Stimulated activated CD8-positive, alpha-beta memory T cell treated with anti-CD3 and anti-CD28 coated beads, Interleukin-2, amount 100 ng/mL, for 1 hour (primary cell): ENCODE measurements around the gene SERP2.

Experiments
- DNase-seq, 2 donors: peaks; one replicate each; pipeline ENCODE4 v3.0.0-alpha.2; 2020; ENCODE audit warnings: low read depth in 2 of 2

SERP2 gene

DNA sequence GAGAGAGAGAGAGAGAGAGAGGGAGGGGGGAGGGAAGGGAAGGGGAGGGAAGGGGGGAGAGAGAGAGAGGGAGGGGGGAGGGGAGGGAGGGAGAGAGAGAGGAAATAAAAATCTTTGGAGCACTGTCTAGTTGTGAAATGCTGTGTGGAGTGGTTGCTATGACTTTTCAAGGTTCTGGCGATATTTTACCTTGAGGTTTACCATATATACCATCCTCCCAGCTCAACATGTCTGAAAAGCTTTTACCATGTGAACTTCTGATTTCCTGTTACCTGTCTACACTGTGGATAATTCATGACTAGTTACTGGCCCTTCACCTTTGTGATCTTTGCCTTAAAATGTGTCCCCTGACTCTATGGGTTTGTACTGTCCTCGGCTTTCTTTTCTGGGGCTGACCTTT, 38.2 kb downstream of the SERP2 start:
- no peak for DNase-seq

DNA sequence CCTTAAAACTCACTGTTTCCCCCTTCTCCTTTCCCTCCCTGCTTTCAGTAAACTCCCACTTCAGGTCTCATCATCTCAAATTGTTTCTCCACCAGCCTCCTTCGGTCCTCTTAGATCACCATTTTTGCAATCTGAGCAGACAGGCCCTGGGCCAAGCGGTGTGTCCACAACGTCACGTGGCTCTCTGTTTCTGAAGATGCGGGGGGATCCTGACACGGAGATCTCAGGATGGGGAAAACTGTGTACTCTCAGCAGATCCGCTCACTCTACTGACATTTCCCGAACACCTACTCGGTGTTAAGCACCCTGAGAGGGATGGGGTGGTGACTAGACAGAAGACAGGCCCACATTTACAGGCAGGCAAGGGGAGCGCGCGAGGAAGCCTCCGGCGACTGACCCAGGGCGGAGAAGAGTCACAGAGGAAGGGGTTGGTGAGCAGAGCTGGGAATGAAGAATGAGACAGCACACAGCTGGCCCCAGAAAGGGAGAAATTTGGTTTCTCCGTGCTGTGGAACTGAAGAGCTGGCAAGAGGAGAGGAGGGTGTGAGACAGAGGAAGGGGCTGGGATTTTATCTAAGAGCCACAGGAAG, 38.8 kb downstream of the SERP2 start:
- DNase-seq: no peak

DNA sequence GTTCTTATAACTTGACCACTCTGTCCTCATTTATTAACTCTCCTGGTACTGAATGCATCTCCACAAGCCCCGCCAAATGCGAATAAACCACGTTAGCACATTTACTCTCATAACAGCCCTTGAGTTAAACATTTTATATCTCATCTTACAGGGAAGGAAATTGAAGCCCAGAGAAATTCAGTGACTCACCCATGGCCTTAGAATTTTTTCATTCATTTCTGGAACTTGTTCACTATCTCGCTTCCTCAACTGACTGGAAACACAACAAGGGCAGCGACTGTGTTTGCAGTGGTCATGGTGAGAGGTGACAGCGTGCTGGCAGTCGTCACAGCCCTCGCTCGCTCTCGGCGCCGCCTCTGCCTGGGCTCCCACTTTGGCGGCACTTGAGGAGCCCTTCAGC, 39.5 kb downstream of the SERP2 start:
- DNase-seq: no peak

DNA sequence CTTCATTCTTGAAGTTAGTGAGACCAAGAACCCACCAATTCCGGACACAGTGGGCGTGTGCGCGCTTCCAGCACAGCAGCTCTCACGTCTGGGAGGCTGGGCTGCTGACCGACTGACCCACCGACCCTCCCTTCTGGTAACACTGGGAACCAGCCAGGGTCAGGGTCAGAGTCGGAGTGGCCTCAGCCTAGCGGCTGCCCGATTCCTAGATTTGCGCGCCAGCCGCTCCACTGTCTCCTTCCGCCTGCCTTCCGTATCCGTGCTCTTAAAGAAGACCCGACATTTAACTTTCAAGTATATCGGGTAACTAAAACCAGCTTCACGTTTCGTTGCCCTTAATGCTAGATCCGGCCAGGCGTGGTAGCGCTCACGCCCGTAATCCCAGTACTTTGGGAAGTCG, 41.1 kb downstream of the SERP2 start:
- DNase-seq: no peak

DNA sequence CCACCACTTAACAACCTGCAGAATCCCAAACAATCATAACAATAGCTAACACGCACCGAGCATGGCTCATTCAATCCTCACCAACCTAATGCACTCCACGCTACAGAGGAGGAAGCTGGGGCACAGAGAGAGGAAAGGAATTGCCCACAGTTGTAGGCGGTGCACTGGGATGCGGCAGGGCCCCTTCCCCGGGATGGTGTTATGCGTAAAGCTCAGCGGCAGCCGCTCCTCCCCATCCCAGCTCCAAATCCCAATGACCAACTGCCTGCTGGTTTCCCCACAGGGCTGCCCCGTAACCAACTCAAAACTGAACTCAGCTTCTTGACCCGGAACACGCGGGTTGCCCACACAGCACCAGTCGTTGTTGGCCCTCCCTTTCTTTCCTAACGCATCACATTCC, 42.2 kb downstream of the SERP2 start:
- DNase-seq: no peak

DNA sequence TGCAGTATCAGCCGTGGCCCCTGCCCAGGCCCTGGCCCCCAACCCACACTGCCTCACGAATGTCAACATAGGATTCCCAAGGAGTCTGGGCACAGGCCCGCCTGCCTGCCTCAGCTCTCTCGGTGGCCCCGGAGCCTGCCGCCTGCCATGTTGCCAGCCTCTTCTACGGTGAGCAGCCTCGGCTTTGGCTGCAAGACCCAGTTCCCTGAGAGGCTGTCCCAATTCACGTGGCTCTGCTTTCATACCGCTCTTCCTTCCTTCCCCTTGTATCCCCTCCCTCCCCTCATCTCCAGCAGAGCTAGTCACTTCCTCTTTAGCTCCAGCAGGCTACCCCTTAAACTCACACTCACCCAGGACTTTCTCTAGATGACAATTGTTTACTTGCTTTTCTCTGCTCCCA, 42.7 kb downstream of the SERP2 start:
- no peak for DNase-seq

DNA sequence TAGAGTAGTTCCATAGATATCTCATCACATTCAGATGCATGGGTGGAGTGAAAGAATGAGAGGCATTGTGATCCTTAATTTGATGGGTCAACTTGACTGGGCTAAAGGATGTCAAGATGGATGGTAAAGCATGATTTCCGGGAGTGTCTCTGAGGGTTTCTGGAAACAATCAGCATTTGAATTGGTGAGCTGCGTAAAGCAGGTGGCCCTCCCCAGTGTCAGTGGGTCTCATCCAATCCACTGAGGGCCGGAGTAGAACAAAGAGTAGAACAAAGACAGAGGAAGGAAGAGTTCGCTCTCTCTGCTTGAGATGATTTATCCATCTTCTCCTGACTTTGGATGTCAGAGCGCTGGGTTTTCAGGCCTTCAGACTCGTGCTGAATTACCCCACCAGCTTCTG, 43.1 kb downstream of the SERP2 start:
- DNase-seq: no peak

DNA sequence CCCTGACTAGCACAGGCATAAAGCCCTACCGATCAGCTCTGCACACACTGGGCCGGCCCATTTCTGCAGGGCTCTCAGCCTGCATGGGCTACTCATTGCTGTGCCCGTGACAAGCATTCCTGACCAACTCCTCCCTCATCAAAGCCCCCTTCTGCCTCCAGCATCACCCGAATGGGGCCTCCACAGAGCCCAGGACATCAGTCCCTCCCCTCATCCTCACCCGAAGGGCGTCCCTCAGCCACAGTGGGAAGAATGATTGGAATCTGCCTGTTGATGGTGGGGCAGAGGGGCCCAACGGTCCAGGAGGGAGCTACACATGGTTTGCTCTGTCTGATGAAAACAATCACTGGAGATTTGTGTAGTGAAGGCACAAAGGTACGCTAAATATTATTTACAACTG, 43.8 kb downstream of the SERP2 start:
- DNase-seq: no peak

DNA sequence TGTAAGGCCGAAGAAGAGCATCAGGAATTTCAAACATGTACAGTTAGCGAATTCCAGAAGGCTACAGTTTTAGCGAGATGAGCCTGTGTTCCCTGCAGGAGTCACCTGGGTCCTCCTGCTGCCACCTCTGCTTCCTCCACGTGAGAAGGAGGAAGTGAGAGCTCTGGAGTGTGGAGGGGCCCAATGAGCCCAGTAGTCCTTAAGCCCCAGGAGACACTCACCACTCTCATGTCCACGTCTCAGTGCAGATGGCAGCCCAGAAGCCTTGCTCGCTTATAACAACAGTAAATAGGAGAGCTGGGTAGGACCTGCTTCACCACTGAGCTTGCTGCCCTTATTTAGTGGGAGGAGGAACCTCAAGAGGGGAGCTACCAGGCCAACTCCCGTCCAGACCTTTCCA, 44.3 kb downstream of the SERP2 start:
- DNase-seq: no peak

DNA sequence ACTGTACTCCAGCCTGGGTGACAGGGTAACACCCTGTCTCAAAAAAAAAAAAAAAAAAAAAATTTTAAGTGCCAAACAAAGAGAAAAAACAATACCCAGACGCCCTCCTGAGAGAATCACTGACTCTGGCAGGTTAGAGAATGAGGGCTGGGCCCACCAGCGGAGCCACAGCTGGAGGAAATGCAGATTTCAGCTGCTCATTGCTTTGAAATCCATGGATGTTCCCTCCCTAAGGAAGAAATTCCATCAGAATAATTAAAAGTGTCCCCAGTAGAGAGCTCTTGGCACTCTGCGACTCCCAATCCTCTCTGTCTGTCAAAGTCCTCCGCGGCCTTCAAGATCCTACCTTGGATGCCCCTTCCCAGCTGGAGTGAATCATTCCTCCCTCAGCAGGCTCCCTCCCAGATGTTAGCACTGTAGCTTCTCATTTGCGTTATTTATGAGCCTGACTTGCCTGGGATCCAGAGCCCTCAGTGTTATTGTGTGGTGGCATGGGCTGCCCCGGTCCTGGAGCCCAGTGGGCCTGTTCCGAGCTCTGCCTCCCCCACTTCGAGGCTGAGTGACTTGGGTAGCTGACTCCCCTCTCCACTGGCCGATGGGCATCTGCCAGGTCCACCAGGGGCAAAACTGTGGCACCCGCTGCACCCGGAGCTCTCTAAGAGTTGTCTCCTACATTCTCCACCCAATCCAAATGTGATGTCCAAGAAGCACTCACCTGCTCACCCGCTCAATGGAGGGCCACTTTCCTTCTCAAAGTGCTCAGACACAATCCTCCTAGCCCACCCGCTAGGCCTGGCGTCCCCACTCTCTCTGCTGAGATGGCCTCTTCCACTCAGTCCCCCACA, 47.0 kb downstream of the SERP2 start:
- DNase-seq: no peak

DNA sequence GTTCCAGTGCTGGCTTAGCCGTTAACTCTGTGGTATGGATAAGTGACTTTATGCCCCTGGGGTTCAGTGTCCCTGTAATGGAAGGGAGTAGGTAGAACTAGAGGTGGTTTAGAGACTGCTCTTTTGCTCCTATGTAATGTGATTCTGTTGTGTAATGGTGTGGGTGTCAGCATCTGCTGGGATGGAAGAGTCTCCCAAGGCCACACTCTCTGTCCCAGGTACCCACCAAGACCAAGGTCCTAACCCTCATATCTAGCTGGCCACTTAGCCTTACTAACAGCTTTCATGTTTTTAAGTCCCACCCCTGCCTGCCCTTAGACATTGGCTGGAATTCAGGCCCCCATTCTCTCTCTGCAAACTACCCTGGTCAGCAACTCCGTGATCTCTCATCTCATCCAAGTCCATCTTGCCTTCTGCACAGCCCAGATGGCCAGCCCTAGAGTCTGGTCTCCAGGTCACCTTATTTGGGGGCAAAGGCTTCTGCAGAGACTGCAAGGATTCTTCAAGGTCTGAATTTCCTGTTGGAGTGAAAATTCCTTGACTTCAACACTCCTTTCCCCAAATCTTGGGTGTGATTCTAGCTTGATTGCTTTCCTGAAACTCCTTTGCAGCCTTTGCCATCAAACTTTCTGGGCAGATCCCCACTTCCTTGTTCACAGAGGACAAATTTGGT, 48.4 kb downstream of the SERP2 start:
- DNase-seq: no peak

DNA sequence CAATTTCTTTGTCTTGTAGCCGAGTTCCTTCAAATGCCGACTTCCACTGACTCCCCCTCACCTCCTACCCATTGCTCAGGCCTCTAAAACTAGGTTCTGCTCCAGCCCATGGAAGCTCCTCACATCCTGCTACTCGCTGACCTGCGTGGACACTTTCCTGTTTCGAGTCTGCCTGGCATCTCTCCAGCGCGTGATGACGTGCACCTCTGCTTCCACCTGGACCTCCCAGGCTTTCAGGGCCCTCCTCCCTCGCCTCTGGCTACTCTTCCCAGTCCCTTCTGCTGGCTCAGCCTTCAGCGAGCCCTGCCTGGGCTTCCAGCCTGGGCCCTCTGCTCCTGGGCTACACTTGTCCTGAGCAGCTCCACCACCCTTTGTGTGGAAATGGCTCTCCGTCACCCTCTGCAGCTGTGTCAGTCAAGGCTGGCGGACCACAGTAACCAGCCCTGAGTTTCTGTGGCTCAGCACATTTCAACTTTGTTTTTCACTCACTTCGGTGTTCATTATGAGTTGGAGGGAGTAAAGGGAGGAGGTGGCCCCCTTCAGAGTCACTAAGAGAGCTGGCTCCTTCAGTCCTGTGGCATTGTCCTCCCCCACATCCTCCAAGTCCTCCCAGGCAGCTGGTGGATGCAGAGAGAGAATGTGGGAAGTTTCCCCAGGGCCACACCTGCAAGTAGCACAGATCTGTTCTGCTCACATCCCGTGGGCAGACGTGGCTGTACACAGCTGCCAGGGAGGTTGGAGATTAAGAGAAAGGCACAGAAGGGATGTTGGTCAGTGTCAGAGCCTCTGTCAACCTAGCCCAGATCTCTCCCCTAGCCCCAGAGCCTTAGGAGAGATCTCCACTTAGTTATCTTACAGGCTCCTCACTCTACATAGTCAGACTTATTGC, 49.4 kb downstream of the SERP2 start:
- no peak for DNase-seq

DNA sequence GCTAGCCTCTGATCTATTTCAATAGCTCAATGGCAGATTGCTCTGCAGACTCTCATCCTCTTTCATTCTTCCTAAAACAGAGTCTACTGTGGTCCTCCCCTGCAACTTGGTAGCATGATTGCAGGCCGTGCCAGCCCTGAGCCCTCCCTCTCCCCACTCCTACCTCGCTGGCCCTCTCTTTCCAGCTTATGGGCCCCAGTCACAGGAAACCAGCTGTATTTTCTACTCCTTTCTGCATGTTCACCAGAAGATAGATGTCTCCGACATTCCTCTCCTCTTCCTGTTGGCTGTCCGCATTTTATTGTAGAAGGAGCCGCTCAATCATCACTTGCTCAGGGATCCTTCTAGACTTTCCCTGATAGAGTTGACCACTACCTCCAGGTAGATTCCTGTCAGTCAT, 50.2 kb downstream of the SERP2 start:
- DNase-seq: no peak

DNA sequence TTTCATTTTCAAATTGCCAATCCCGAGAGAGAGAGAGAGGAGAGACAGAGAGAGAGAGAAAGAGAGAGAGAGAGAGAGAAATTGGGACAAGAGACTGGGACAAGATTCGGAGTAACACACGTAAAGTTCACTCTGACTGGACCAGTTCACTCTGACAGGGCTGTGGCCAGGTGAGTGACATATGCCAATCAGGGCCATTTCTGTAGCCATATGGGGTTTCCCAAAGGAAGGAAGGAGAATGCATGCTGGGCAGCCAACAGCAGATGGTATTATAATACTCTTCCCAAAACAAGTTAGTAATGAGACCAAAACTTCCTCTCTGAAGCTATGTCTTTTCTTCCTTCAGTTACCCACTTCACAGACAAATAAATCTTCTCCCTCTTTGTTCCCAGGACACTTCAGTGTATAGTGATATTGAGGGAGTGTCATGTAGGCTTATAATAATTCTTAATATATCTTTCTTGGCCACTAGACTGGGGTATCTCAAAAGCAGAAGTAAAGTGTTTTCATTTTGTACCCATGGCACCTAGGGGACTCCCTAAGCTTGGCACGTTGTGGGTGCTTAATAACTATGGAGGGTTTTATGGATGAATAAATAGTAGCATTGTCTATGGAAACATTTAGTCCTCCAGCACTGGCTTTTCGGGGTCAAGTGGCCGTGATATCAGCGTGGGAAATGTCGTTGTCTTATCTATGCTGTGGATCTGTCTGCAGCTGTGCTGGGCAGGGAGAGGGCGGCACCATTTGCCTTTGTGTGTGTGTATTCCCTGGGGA, 51.6 kb downstream of the SERP2 start:
- DNase-seq: no peak

DNA sequence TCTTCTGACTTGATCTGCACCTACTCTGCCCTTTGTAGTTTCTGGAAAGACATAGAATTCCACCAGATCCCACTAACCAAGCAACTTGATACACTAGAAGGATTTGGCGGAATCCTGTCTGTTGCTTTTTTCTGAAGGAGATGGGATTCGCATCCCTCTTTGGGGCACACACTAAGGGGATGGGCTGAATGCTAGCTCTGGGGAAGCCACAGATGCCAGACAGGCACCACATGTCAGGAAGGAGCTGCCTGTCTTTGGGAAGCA, 52.1 kb downstream of the SERP2 start:
- DNase-seq: no peak

DNA sequence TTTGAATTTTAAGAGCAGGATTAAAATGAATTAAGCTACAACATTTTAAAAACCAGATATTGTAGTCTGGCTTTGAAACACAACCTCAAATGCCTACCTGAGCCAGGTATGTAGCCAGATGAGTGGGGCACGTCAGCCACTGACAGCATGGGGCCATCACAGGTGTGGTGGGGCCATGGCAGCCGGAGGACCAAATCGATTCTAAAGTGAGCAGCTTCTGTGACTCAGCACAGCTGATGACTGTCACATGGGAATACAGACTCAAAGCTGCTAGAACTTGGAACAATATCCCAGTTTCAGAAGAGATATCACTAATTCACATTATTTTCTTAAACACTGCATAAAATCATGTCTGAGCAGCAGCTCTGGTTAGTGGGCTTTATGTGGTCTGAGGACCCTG, 52.8 kb downstream of the SERP2 start:
- no peak for DNase-seq

DNA sequence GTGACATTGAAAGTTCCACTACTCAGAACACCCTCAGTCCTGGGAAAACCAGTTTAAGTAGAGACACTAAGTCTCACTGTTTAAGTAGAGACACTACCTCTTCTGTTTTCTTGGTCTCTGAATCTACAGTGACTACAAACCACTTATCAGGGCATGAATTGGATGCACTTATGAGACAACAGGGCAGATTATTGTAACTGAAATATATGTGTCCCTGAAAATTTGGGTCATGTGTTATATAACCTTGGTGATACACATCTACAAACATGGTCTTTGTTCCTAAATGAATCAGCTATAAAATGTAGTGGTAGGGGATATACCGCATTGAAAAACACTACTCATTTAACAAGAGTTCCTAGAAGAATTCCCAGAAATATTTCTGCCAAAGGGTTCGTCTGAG, 55.7 kb downstream of the SERP2 start:
- DNase-seq: no peak

DNA sequence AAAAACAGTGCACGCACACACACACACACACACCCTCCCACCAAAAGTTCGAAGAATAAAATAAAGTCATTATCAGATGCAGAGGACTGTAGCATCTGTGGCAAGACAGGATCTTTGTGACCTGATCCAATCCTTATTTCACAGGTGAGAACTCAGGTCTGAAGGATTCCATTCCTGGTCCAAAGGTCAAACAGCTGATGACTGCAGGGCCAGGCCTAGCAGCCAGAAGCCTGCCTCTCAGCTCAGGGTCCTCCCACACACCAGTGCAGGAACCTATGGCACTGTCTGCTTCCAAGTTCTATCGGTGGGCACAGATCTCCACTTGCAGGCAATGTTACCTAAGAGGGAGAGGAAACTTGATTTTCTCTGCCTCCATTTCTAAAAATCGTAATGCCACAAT, 57.5 kb downstream of the SERP2 start:
- no peak for DNase-seq

DNA sequence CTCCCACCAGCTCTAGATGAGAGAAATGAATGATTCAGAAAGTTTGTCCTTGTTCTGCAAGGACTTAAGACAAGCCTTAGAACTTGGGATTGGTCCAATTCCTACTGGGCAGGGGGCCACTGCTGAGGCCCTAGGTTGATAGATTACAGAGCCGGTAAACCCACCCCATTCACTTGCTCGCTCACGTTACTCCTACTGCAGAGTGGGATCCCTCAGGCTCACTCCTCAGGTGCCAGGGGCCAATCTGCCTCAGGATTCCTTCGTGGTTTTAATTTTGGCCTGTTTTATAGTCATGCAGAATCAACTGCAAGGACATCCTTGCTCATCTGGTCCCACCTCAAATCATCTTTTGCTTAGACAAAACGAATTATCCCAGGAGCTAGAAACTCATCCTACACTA, 59.0 kb downstream of the SERP2 start:
- DNase-seq: no peak

DNA sequence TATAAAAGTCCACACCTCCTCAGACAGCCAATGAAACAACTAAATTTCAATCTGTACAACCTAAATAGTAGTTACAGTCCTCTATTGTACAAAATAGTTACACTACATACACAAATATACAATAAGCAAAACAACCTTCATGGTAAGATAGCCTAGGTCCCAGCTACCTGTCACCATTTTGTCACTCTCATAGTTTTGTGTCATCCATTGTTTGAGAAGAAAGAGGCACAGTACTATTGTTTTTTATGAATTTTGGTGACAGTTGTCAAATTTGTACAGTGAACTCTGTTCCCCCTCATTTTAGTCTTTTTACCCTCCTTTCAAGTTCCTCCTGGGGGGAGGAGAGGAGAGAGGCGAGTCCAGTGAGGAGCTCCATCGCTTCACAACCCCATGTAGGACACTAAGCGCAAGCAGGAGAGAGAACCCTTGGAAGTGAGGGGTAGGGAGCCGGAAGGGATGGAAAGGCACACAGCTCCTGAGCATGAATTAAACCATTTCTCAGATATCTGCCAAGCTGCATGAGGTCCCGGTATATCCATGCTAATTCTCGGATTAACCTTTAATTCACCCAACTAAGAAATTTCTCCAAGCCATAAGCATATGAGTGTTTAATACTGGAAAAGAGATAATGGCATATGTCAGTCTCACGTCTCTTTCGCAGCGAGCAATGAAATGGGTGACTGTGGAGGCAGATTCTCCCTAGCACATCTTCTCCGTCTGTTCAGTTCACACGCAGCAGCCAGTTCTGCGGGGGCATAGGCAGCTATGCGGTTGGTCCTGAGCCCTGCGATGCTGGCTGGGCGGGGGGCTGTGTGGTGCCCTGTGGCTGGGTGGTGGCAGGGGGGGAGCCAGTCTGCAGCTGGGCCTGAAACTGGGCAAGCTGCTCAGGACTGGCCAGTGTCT, 60.5 kb downstream of the SERP2 start:
- no peak for DNase-seq

DNA sequence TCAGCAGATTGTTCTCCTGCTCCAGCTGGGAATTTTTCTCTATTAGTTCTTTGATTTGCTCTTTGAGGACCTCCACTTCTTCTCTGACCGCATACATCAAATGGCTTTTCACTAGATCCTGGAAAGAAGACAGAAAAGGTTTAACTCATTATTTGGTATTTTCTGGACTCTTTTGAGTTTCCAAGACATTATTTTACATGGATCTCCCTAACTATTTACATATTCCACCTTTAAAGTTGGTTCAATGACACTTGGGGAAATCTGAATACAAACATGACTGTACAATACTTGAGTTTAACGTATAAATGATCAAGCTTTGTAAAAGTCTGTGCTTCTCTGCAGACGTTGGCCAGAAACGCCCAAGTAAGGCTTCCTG, 61.1 kb downstream of the SERP2 start:
- DNase-seq: no peak
